Body of pancreas (tissue), 4 donors: ENCODE measurements around the gene ZNF621. TPM values are rescaled to one million over a fixed set of nuclear protein-coding genes. Genes with fewer than 3 reads are reported as not detected.

Experiments
- ATAC-seq: fragments of 150-250 bp; one replicate; pipeline ENCODE4 v1.9.1; 2016
- DNase-seq, 4 donors: peaks; one replicate each; pipeline ENCODE4 v3.0.0-alpha.2; 2019
- H3K27ac ChIP-seq, 4 donors: fragments of 200-600 bp; sonication (generic); 1 replicate in 3 of 4; 2 replicates in 1 of 4; pipeline versions ENCODE4 v1.5.1 to v1.6.1; 2016 to 2019; ENCODE audit warnings: mild to moderate bottlenecking in 1 of 4, mixed read lengths in 1 of 4, moderate library complexity in 1 of 4
- H3K27me3 ChIP-seq, 2 donors: fragments of 200-600 bp; sonication (generic); one replicate each; pipeline ENCODE4 v1.6.0; 2016; ENCODE audit warnings: mild to moderate bottlenecking in 1 of 2
- H3K36me3 ChIP-seq, 2 donors: fragments of 200-600 bp; sonication (generic); replicated peaks in 1 of 2; 2 replicates each; pipeline ENCODE4 v1.5.1; 2016; ENCODE audit warnings: low read depth in 2 of 2; ENCODE audit not compliant: insufficient read depth in 1 of 2
- H3K4me1 ChIP-seq: fragments of 200-600 bp; sonication (generic); one replicate; pipeline ENCODE4 v1.6.0; 2016
- H3K4me3 ChIP-seq, 2 donors: fragments of 200-600 bp; sonication (generic); 1 replicate in 1 of 2; 2 replicates in 1 of 2; pipeline ENCODE4 v1.5.1; 2016 to 2019
- H3K9me3 ChIP-seq, 3 donors: fragments of 200-600 bp; sonication (generic); 1 replicate in 2 of 3; 2 replicates in 1 of 3; pipeline ENCODE4 v1.5.1; 2016
- POLR2A ChIP-seq, 3 donors: fragments of 450-650 bp; IDR thresholded peaks; one replicate each; pipeline ENCODE4 v1.6.1; 2016; ENCODE audit warnings: antibody characterized with exemption in 3 of 3, mild to moderate bottlenecking in 2 of 3
- WGBS, 2 donors: methylation state at CpG; one replicate each; pipeline ENCODE4 v1.1.5; 2017; 5-methylcytosine and 5-hydroxymethylcytosine counted together
- intact Hi-C: fragments of 100-400 bp; cut with DNase I; formaldehyde crosslinking; loops from one replicate; pipeline ENCODE4 v1.15.1; 2023
- total RNA-seq, 2 donors: library from RNA; depleted of rRNA; stranded (reverse); fragments of >200 nt; gene quantifications; one replicate each; pipeline ENCODE4 v1.1.0, GENCODE V29; 2016
- TF ChIP-seq, protein P1 (sequence below), 7 experiments: fragments of 450-650 bp in 4 of 7; fragments of 200-600 bp in 3 of 7; sonication (generic) in 3 of 7; IDR thresholded peaks; one replicate each; pipeline ENCODE4 v1.5.1; 2016 to 2019; ENCODE audit warnings: antibody characterized with exemption in 7 of 7

ZNF621 gene
- total RNA-seq, 2 donors from 2014 or later: 13.2 to 14.0 TPM

DNA sequence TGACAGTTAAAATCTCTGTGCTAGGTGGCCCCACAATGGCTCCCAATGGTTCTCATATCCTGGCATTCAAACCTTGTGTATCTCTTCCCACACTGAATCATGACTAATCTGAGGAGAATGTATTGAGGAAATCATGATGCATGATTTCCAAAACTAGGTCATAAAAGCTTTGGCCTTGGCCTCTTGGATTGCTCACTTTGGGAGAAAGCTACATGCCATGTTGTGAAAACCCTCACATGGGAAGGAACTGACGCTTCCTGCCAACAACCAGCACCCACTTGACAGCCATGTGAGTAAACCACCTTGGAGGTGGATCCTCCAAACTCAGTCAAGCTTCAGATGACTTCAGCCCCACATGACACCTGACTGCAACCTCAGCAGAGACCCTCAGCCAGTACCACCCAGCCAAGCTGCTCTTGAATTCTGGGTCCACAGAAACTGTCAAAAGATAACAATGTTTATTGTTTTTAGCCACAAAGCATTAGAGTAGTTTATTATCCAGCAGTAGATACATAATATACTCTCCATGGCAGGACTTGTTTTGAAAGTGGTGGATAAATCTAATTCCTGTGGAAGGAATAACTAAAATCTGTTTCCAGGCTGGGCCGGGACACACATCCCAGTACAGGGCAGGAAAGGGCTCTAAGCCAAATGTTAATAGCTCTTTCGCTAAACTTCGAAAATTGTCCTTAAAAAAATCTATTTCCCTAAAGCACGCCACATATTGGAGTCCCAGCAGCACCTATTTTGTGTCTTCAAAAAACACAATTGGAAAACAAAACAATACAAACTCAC lies 19.9 kb upstream of the ZNF621 start:
- peak; percentile 15 to 65 (median 40) for DNase-seq

DNA sequence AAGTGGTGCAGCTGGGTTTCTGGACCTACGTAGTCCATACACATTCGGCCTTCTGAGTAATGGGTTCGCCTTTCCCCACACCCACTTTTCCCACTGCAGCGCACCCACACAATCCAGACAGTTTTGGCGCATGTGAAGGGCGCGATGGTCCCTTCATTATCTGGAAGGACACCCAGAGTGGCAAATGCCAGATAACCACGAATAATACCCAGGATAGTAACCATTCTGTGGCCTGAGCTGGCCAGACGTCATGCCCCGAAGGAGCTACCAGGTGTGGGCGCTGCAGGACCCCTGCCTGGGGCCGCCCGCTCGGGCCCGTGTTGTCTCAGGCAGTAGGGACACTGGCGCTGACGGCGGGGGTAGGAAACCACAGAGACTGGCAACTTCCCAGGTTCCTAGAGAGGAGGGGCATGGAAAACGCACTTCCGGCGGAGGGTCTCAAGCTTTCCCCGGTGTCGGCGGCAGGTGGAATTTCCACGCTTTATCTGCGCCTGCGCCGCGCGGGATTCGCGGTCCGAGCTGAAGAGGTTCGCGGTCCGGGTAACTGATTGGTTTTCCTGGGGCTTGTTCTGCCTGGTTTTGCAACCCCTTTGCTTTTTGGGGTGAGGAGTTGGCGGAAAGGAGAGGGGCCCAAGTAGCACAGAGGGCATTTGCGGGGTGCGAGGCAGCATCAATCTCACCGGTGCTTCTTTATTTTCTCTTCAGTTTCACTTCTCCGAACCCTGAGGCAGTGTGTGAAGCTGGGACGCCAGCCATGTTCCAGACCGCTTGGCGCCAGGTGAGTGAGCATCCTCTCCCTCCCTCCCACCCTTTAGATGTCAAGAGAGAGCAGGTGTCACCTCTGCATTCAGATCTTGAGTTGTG lies 18.9 kb upstream of the ZNF621 start, which contains the start of gene ZNF620:
Gene ZNF620 (plus strand): TSS at position 441 of the 864 bp plus-strand sequence. CDS start 314 bp downstream, at position 755.
- DNase-seq (peak; percentile 87 to 93 (median 92)), ATAC-seq (peak; percentile 90)
- Histone ChIP-seq H3K27me3 (no peaks in the 10 kb centered on the region), H3K27ac (peak within 1 kb of the TSS; percentile 77 to 92 (median 87)), H3K4me1 (peaks cover 19% of the 10 kb centered on the region), H3K4me3 (peak within 1 kb of the TSS; percentile 27 to 68), H3K36me3 (no peaks in the 10 kb centered on the region), H3K9me3 (no peaks in the 10 kb centered on the region)
- intact Hi-C loops: no loop called here
- WGBS, 2 donors: 2 to 3% methylated on average over 16 to 44 of the region's 44 CpGs
- TF ChIP-seq, protein P1, sequence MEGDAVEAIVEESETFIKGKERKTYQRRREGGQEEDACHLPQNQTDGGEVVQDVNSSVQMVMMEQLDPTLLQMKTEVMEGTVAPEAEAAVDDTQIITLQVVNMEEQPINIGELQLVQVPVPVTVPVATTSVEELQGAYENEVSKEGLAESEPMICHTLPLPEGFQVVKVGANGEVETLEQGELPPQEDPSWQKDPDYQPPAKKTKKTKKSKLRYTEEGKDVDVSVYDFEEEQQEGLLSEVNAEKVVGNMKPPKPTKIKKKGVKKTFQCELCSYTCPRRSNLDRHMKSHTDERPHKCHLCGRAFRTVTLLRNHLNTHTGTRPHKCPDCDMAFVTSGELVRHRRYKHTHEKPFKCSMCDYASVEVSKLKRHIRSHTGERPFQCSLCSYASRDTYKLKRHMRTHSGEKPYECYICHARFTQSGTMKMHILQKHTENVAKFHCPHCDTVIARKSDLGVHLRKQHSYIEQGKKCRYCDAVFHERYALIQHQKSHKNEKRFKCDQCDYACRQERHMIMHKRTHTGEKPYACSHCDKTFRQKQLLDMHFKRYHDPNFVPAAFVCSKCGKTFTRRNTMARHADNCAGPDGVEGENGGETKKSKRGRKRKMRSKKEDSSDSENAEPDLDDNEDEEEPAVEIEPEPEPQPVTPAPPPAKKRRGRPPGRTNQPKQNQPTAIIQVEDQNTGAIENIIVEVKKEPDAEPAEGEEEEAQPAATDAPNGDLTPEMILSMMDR (IDR thresholded peaks at IDR 0.05): peak in 5 of 7 experiments; percentile 28 to 55 (median 42)
- peak; percentile 66 to 91 (median 89) for TF ChIP-seq POLR2A (IDR thresholded peaks at IDR 0.05)

More for the DNA sequence above, 19.9 kb upstream of the ZNF621 start:
- ATAC-seq: peak; percentile 64
- no peaks in the 10 kb centered on the region for H3K27me3 ChIP-seq
- H3K9me3 ChIP-seq: no peaks in the 10 kb centered on the region
- H3K36me3 ChIP-seq: no peaks in the 10 kb centered on the region
- peak overlapping the region in 1 of 2 donors; percentile 27 for H3K4me3 ChIP-seq
- 52 to 54% methylated on average over 5 of the region's 5 CpGs for WGBS, 2 donors
- TF ChIP-seq, protein P1 (IDR thresholded peaks at IDR 0.05): no peak
- peaks cover 19% of the 10 kb centered on the region for H3K4me1 ChIP-seq
- intact Hi-C loops: no loop called here
- peak overlapping the region; percentile 77 to 92 (median 87) for H3K27ac ChIP-seq

DNA sequence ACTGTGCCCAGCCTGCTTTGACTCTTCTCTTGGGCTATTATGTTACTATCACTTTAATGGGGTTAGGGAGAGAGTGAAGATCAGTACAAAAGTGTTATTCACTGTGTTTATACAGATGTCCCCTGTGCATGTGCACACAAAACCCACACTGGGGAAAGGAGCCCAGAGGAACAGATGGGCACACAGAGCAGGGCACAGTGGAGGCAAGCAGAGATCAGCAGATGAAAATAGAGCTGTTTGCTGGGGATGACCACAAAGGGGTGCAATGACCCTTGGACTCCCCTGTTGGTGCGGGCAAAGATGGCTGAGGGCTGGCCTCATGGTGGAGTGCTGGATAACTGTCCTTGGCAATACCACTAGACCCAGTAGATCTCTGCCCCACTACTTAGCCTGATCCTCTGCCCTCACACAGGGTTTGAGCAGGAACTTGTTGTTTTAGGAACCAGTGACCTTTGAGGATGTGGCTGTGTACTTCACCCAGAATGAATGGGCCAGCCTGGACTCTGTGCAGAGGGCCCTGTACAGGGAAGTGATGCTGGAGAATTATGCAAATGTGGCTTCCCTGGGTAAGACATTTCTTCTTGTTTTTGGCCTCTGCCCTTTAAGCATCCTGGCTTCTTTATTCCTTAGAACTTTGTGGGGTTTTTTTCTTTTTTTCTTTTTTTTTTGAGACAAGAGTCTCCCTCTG lies 13.6 kb upstream of the ZNF621 start:
- WGBS, 2 donors: 100% methylated on average over 1 of the region's 1 CpG

DNA sequence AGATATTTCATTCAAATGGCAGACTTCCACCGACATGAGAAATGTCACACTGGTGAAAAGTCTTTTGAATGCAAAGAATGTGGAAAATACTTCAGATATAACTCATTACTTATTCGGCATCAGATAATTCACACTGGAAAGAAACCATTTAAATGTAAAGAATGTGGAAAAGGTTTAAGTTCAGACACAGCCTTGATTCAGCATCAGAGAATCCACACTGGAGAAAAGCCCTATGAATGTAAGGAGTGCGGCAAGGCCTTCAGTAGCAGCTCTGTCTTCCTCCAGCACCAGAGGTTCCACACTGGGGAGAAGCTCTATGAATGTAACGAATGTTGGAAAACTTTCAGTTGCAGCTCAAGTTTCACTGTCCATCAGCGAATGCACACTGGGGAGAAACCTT lies 8.6 kb upstream of the ZNF621 start:
- H3K9me3 ChIP-seq: no peaks in the 10 kb centered on the region
- H3K27me3 ChIP-seq: no peaks in the 10 kb centered on the region
- H3K4me1 ChIP-seq: no peaks in the 10 kb centered on the region
- ATAC-seq (no peak), DNase-seq (no peak)
- TF ChIP-seq, protein P1 (IDR thresholded peaks at IDR 0.05): no peak
- no peak for TF ChIP-seq POLR2A (IDR thresholded peaks at IDR 0.05)
- intact Hi-C loops: no loop called here
- no peak overlapping the region for H3K4me3 ChIP-seq
- H3K27ac ChIP-seq: no peak overlapping the region
- 88 to 90% methylated on average over 5 of the region's 5 CpGs for WGBS, 2 donors
- peaks cover 0 to 7% of the 10 kb centered on the region in 2 donors for H3K36me3 ChIP-seq

More for the DNA sequence above, 13.6 kb upstream of the ZNF621 start:
- H3K4me1 ChIP-seq: peaks cover 9% of the 10 kb centered on the region
- intact Hi-C loops: no loop called here
- no peak overlapping the region for H3K27ac ChIP-seq
- H3K36me3 ChIP-seq: peaks cover 0 to 1% of the 10 kb centered on the region in 2 donors
- no peak overlapping the region for H3K4me3 ChIP-seq
- H3K27me3 ChIP-seq: no peaks in the 10 kb centered on the region
- H3K9me3 ChIP-seq: no peaks in the 10 kb centered on the region
- TF ChIP-seq, protein P1 (IDR thresholded peaks at IDR 0.05): no peak
- TF ChIP-seq POLR2A (IDR thresholded peaks at IDR 0.05): no peak
- DNase-seq (no peak), ATAC-seq (no peak)
